Measurements from ENCODE around the gene POLRMT. TPM values are rescaled to one million over a fixed set of nuclear protein-coding genes. Genes with fewer than 3 reads are reported as not detected.
"Not testable (repeated sequence)": the region's sequence is repeated elsewhere in the genome, so short reads cannot be mapped to it uniquely, and the experiment has no call there.

Gene POLRMT
- polyA plus RNA-seq, 6 donors from 2014 or later, result 12.1 to 56.8 (median 34.4) TPM

- ATAC-seq (ENCODE audit: low read depth in 2 of 2); H3K27ac Mint-ChIP-seq; H3K9me3 Mint-ChIP-seq; H3K4me1 Mint-ChIP-seq; H3K36me3 Mint-ChIP-seq; H3K4me3 Mint-ChIP-seq; H3K27me3 Mint-ChIP-seq; DNase-seq: not testable (repeated sequence)
Measured at GRCh38 chr19:603779-604178, 29.6 kb downstream of the POLRMT start.

GRCh38 chr19:603302-603639 lies 30.1 kb downstream of the POLRMT start:
- H3K4me3 Mint-ChIP-seq; H3K36me3 Mint-ChIP-seq; H3K27ac Mint-ChIP-seq; H3K9me3 Mint-ChIP-seq; H3K4me1 Mint-ChIP-seq; DNase-seq; ATAC-seq (ENCODE audit: low read depth in 2 of 2); H3K27me3 Mint-ChIP-seq: not testable (repeated sequence)

GRCh38 chr19:602391-603301 lies 30.7 kb downstream of the POLRMT start:
- peaks cover 0 to 5% (median 0%) of the 10 kb centered on the region in 3 donors for H3K27me3 Mint-ChIP-seq
- peaks cover 0 to 10% of the 10 kb centered on the region in 2 donors for H3K36me3 Mint-ChIP-seq
- H3K9me3 Mint-ChIP-seq, result peaks cover 0 to 6% (median 0%) of the 10 kb centered on the region in 7 donors
- peaks cover 0 to 4% (median 0%) of the 10 kb centered on the region in 3 donors for H3K4me1 Mint-ChIP-seq
- no peak overlapping the region for H3K27ac Mint-ChIP-seq
- no peak overlapping the region for H3K4me3 Mint-ChIP-seq
- DNase-seq, result no peak
- ATAC-seq (ENCODE audit: low read depth in 2 of 2), result no peak

- Mint-ChIP-seq H3K4me1 (peaks cover 0 to 4% (median 0%) of the 10 kb centered on the region in 3 donors), H3K9me3 (peaks cover 0 to 6% (median 0%) of the 10 kb centered on the region in 7 donors), H3K27ac (no peak overlapping the region), H3K36me3 (peaks cover 0 to 10% of the 10 kb centered on the region in 2 donors), H3K4me3 (no peak overlapping the region), H3K27me3 (peaks cover 0 to 5% (median 0%) of the 10 kb centered on the region in 3 donors)
- DNase-seq, result no peak
- no peak for ATAC-seq (ENCODE audit: low read depth in 2 of 2)
Measured at GRCh38 chr19:601790-602189, 31.5 kb downstream of the POLRMT start.

GRCh38 chr19:601310-601709 lies 32.0 kb downstream of the POLRMT start:
- no peak for ATAC-seq (ENCODE audit: low read depth in 2 of 2)
- H3K4me1 Mint-ChIP-seq, result peaks cover 0 to 4% (median 0%) of the 10 kb centered on the region in 3 donors
- no peak for DNase-seq
- H3K27me3 Mint-ChIP-seq, result peaks cover 0 to 5% (median 0%) of the 10 kb centered on the region in 3 donors
- H3K4me3 Mint-ChIP-seq, result no peak overlapping the region
- H3K36me3 Mint-ChIP-seq, result peaks cover 0 to 10% of the 10 kb centered on the region in 2 donors
- peaks cover 0 to 6% (median 0%) of the 10 kb centered on the region in 7 donors for H3K9me3 Mint-ChIP-seq
- H3K27ac Mint-ChIP-seq, result no peak overlapping the region

- DNase-seq (no peak), ATAC-seq (ENCODE audit: low read depth in 2 of 2) (no peak)
- H3K27ac Mint-ChIP-seq, result peak overlapping the region in 1 of 6 donors; percentile 33
- H3K36me3 Mint-ChIP-seq, result peaks cover 0 to 7% of the 10 kb centered on the region in 2 donors
- peaks cover 0 to 5% (median 0%) of the 10 kb centered on the region in 7 donors for H3K9me3 Mint-ChIP-seq
- peaks cover 0 to 7% (median 0%) of the 10 kb centered on the region in 3 donors for H3K4me1 Mint-ChIP-seq
- H3K27me3 Mint-ChIP-seq, result peaks cover 0 to 31% (median 16%) of the 10 kb centered on the region in 3 donors
- H3K4me3 Mint-ChIP-seq, result no peak overlapping the region
Measured at GRCh38 chr19:597406-598315, 35.7 kb downstream of the POLRMT start.

- H3K27ac Mint-ChIP-seq, result no peak overlapping the region
- no peak overlapping the region for H3K4me3 Mint-ChIP-seq
- no peak for DNase-seq
- H3K27me3 Mint-ChIP-seq, result peaks cover 0 to 37% (median 16%) of the 10 kb centered on the region in 3 donors
- H3K36me3 Mint-ChIP-seq, result no peaks in the 10 kb centered on the region
- no peak for ATAC-seq (ENCODE audit: low read depth in 2 of 2)
- peaks cover 0 to 3% (median 2%) of the 10 kb centered on the region in 3 donors for H3K4me1 Mint-ChIP-seq
- peaks cover 0 to 2% (median 0%) of the 10 kb centered on the region in 7 donors for H3K9me3 Mint-ChIP-seq
Measured at GRCh38 chr19:596263-596655, 37.1 kb downstream of the POLRMT start.

- H3K4me3 Mint-ChIP-seq, result peak overlapping the region in 1 of 8 donors; percentile 50
- H3K27me3 Mint-ChIP-seq, result peaks cover 0 to 41% (median 16%) of the 10 kb centered on the region in 3 donors
- H3K9me3 Mint-ChIP-seq, result peaks cover 0 to 2% (median 0%) of the 10 kb centered on the region in 7 donors
- H3K36me3 Mint-ChIP-seq, result no peaks in the 10 kb centered on the region
- ATAC-seq (ENCODE audit: low read depth in 2 of 2), result no peak
- peaks cover 0 to 5% (median 3%) of the 10 kb centered on the region in 3 donors for H3K4me1 Mint-ChIP-seq
- DNase-seq, result no peak
- no peak overlapping the region for H3K27ac Mint-ChIP-seq
Measured at GRCh38 chr19:595326-596262, 37.7 kb downstream of the POLRMT start.

GRCh38 chr19:594265-594870 lies 39.0 kb downstream of the POLRMT start:
- no peaks in the 10 kb centered on the region for H3K9me3 Mint-ChIP-seq
- H3K27ac Mint-ChIP-seq, result no peak overlapping the region
- DNase-seq (no peak), ATAC-seq (ENCODE audit: low read depth in 2 of 2) (no peak)
- peaks cover 0 to 5% (median 3%) of the 10 kb centered on the region in 3 donors for H3K4me1 Mint-ChIP-seq
- peaks cover 0 to 41% (median 16%) of the 10 kb centered on the region in 3 donors for H3K27me3 Mint-ChIP-seq
- H3K36me3 Mint-ChIP-seq, result no peaks in the 10 kb centered on the region
- H3K4me3 Mint-ChIP-seq, result no peak overlapping the region

- peaks cover 0 to 49% (median 17%) of the 10 kb centered on the region in 3 donors for H3K27me3 Mint-ChIP-seq
- H3K4me3 Mint-ChIP-seq, result peak overlapping the region in 3 of 8 donors; percentile 39 to 45 (median 41)
- peaks cover 0 to 5% (median 3%) of the 10 kb centered on the region in 3 donors for H3K4me1 Mint-ChIP-seq
- ATAC-seq (ENCODE audit: low read depth in 2 of 2), result peak in 1 of 2 donors; percentile 52
- peak overlapping the region in 1 of 6 donors; percentile 84 for H3K27ac Mint-ChIP-seq
- no peak for DNase-seq
- no peaks in the 10 kb centered on the region for H3K36me3 Mint-ChIP-seq
- no peaks in the 10 kb centered on the region for H3K9me3 Mint-ChIP-seq
Measured at GRCh38 chr19:593505-593904, 39.8 kb downstream of the POLRMT start.

GRCh38 chr19:593055-593454 lies 40.3 kb downstream of the POLRMT start:
- no peak overlapping the region for H3K27ac Mint-ChIP-seq
- H3K4me1 Mint-ChIP-seq, result peaks cover under 1 to 6% (median 5%) of the 10 kb centered on the region in 3 donors

GRCh38 chr19:592101-592500 lies 41.2 kb downstream of the POLRMT start:
- no peaks in the 10 kb centered on the region for H3K36me3 Mint-ChIP-seq
- H3K9me3 Mint-ChIP-seq, result no peaks in the 10 kb centered on the region
- peaks cover 2 to 7% (median 5%) of the 10 kb centered on the region in 3 donors for H3K4me1 Mint-ChIP-seq
- H3K4me3 Mint-ChIP-seq, result no peak overlapping the region
- no peak for ATAC-seq (ENCODE audit: low read depth in 2 of 2)
- no peak for DNase-seq
- H3K27ac Mint-ChIP-seq, result peak overlapping the region in 1 of 6 donors; percentile 72
- peaks cover 4 to 55% (median 21%) of the 10 kb centered on the region in 3 donors for H3K27me3 Mint-ChIP-seq

More at GRCh38 chr19:593055-593454, 40.3 kb downstream of the POLRMT start:
- H3K9me3 Mint-ChIP-seq, result no peaks in the 10 kb centered on the region
- no peaks in the 10 kb centered on the region for H3K36me3 Mint-ChIP-seq
- peaks cover 1 to 54% (median 21%) of the 10 kb centered on the region in 3 donors for H3K27me3 Mint-ChIP-seq
- no peak for ATAC-seq (ENCODE audit: low read depth in 2 of 2)
- no peak for DNase-seq
- H3K4me3 Mint-ChIP-seq, result peak overlapping the region in 1 of 8 donors; percentile 57
